WTC11 (cell line): Measurements from ENCODE around the gene SULT2B1. TPM values are rescaled to one million over a fixed set of nuclear protein-coding genes. Genes with fewer than 3 reads are reported as not detected.

Source experiments
- ATAC-seq: fragments of 200-7000 bp; cut with Tn5 transposase; 2 replicates; pipeline ENCODE4 v1.10.0; 2021; ENCODE audit warnings: mild to moderate bottlenecking, moderate library complexity
- CTCF ChIA-PET: fragments of 300-600 bp; sonication (Branson Sonifier 250); formaldehyde crosslinking; loops from one replicate; lab custom pipeline; 2021; ENCODE audit warnings: antibody characterized with exemption; lab: Charles Lee
- POLR2A ChIA-PET: fragments of 350-600 bp; sonication (Branson Sonifier 250); formaldehyde crosslinking; loops from one replicate; lab custom pipeline; 2021; ENCODE audit warnings: antibody characterized with exemption; lab: Charles Lee
- DNase-seq: peaks from one replicate; pipeline ENCODE4 v3.0.0; 2021; ENCODE audit warnings: low spot score
- H3K27ac Mint-ChIP-seq: 2 replicates; pipeline ENCODE4 v1.8.0; 2021; ENCODE audit warnings: mixed read lengths
- H3K27me3 Mint-ChIP-seq: 2 replicates; pipeline ENCODE4 v1.8.0; 2021; ENCODE audit warnings: low read depth, mild to moderate bottlenecking, moderate library complexity, mixed read lengths
- H3K36me3 Mint-ChIP-seq: 2 replicates; pipeline ENCODE4 v1.8.0; 2021; ENCODE audit warnings: mixed read lengths
- H3K4me1 Mint-ChIP-seq: 2 replicates; pipeline ENCODE4 v1.8.0; 2022; ENCODE audit warnings: mixed read lengths
- H3K4me3 Mint-ChIP-seq: 2 replicates; pipeline ENCODE4 v1.8.0; 2021; ENCODE audit warnings: mild to moderate bottlenecking, moderate library complexity, mixed read lengths
- H3K9me3 Mint-ChIP-seq: 2 replicates; pipeline ENCODE4 v1.8.0; 2021; ENCODE audit warnings: mixed read lengths
- CTCF ChIP-seq: fragments of 200-600 bp; IDR thresholded peaks from 2 replicates; pipeline ENCODE4 v1.8.0; 2022; ENCODE audit warnings: antibody characterized with exemption
- ESRRA ChIP-seq: sonication (generic); formaldehyde crosslinking; IDR thresholded peaks from 2 replicates; pipeline ENCODE4 v1.8.1; 2022; ENCODE audit warnings: mild to moderate bottlenecking, missing genetic modification reagents, borderline replicate concordance
- GABPB1 ChIP-seq: sonication (generic); formaldehyde crosslinking; IDR thresholded peaks from 2 replicates; pipeline ENCODE4 v1.8.1; 2023; ENCODE audit warnings: mild to moderate bottlenecking, missing genetic modification reagents
- HMGA2 ChIP-seq: fragments of 250-450 bp; sonication (Bioruptor Pico); IDR thresholded peaks from 2 replicates; pipeline ENCODE4 v1.4.0; 2021; ENCODE audit warnings: mild to moderate bottlenecking, moderate library complexity
- HMGXB4 ChIP-seq: sonication (generic); formaldehyde crosslinking; IDR thresholded peaks from 2 replicates; pipeline ENCODE4 v1.8.1; 2023; ENCODE audit warnings: mild to moderate bottlenecking, moderate library complexity, missing genetic modification reagents
- KAT7 ChIP-seq: sonication (generic); formaldehyde crosslinking; IDR thresholded peaks from 2 replicates; pipeline ENCODE4 v1.8.1; 2023; ENCODE audit warnings: missing genetic modification reagents, mild to moderate bottlenecking, borderline replicate concordance
- NR2C2 ChIP-seq: sonication (generic); formaldehyde crosslinking; IDR thresholded peaks from 2 replicates; pipeline ENCODE4 v1.8.0; 2022; ENCODE audit warnings: mild to moderate bottlenecking, missing genetic modification reagents
- NR3C1 ChIP-seq: sonication (generic); formaldehyde crosslinking; conservative IDR thresholded peaks from 2 replicates; pipeline ENCODE4 v1.8.1; 2023; ENCODE audit warnings: low read depth, mild to moderate bottlenecking, missing genetic modification reagents
- RELA ChIP-seq: sonication (generic); formaldehyde crosslinking; IDR thresholded peaks from 2 replicates; pipeline ENCODE4 v1.8.1; 2022; ENCODE audit warnings: missing genetic modification reagents, mild to moderate bottlenecking, borderline replicate concordance
- SP1 ChIP-seq: sonication (generic); formaldehyde crosslinking; conservative IDR thresholded peaks from 2 replicates; pipeline ENCODE4 v1.8.1; 2022; ENCODE audit warnings: missing genetic modification reagents
- STAT6 ChIP-seq: sonication (generic); formaldehyde crosslinking; conservative IDR thresholded peaks from 2 replicates; pipeline ENCODE4 v1.8.1; 2023; ENCODE audit warnings: mild to moderate bottlenecking, low read depth, missing genetic modification reagents, moderate library complexity
- TCF7 ChIP-seq: sonication (generic); formaldehyde crosslinking; IDR thresholded peaks from 2 replicates; pipeline ENCODE4 v1.8.0; 2022; ENCODE audit warnings: mild to moderate bottlenecking, low read depth, missing genetic modification reagents, moderate library complexity
- ZBTB43 ChIP-seq: sonication (generic); formaldehyde crosslinking; IDR thresholded peaks from 2 replicates; pipeline ENCODE4 v1.8.1; 2023; ENCODE audit warnings: mild to moderate bottlenecking, missing genetic modification reagents
- ZNF121 ChIP-seq: sonication (generic); formaldehyde crosslinking; IDR thresholded peaks from 2 replicates; pipeline ENCODE4 v1.8.0; 2023; ENCODE audit warnings: missing genetic modification reagents
- ZNF138 ChIP-seq: sonication (generic); formaldehyde crosslinking; conservative IDR thresholded peaks from 2 replicates; pipeline ENCODE4 v1.8.1; 2022; ENCODE audit warnings: mild to moderate bottlenecking, moderate library complexity, missing genetic modification reagents
- ZNF219 ChIP-seq: sonication (generic); formaldehyde crosslinking; IDR thresholded peaks from 2 replicates; pipeline ENCODE4 v1.8.0; 2023; ENCODE audit warnings: missing genetic modification reagents, mild to moderate bottlenecking, borderline replicate concordance
- ZNF317 ChIP-seq: sonication (generic); formaldehyde crosslinking; IDR thresholded peaks from 2 replicates; pipeline ENCODE4 v1.8.1; 2023; ENCODE audit warnings: low read depth, mild to moderate bottlenecking, moderate library complexity, missing genetic modification reagents, borderline replicate concordance
- total RNA-seq: library from RNA; stranded (reverse); gene quantifications from 3 replicates; pipeline ENCODE4 v1.2.3, GENCODE V29; 2021
- TF ChIP-seq, protein P1 (sequence below): sonication (generic); formaldehyde crosslinking; IDR thresholded peaks from 2 replicates; pipeline ENCODE4 v1.8.1; 2022; ENCODE audit warnings: mild to moderate bottlenecking, moderate library complexity, missing genetic modification reagents
- TF ChIP-seq, protein P2 (sequence below): fragments of 250-450 bp; sonication (Bioruptor Pico); IDR thresholded peaks from 2 replicates; pipeline ENCODE4 v1.8.0; 2021; ENCODE audit warnings: mild to moderate bottlenecking
- TF ChIP-seq, protein P3 (sequence below): fragments of 250-450 bp; sonication (Bioruptor Pico); IDR thresholded peaks from 2 replicates; pipeline ENCODE4 v1.9.0; 2021; ENCODE audit warnings: mild to moderate bottlenecking
- TF ChIP-seq, protein P4 (sequence below): sonication (generic); formaldehyde crosslinking; conservative IDR thresholded peaks from 2 replicates; pipeline ENCODE4 v1.8.1; 2022; ENCODE audit warnings: mild to moderate bottlenecking, missing genetic modification reagents

Gene SULT2B1
- total RNA-seq, 1 experiment from 2014 or later = 0.96 TPM

GRCh38 chr19:48524732-48525131 lies 27.2 kb upstream of the SULT2B1 start:
- no peak for TF ChIP-seq ZNF317 (CRISPR knock-in tag)
- TF ChIP-seq KAT7 = no peak
- TF ChIP-seq, protein P1, sequence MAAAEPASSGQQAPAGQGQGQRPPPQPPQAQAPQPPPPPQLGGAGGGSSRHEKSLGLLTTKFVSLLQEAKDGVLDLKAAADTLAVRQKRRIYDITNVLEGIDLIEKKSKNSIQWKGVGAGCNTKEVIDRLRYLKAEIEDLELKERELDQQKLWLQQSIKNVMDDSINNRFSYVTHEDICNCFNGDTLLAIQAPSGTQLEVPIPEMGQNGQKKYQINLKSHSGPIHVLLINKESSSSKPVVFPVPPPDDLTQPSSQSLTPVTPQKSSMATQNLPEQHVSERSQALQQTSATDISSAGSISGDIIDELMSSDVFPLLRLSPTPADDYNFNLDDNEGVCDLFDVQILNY (CRISPR knock-in tag) = no peak
- no peak for TF ChIP-seq TCF7 (CRISPR knock-in tag)
- no peak for TF ChIP-seq ZNF121 (CRISPR knock-in tag)
- TF ChIP-seq, all 79 proteins: peak for 0
- Mint-ChIP-seq H3K27ac (no peak overlapping the region), H3K36me3 (peaks cover 30% of the 10 kb centered on the region), H3K27me3 (peaks cover 16% of the 10 kb centered on the region), H3K4me3 (no peak overlapping the region), H3K4me1 (peaks cover 4% of the 10 kb centered on the region), H3K9me3 (peaks cover 44% of the 10 kb centered on the region)
- no peak for ATAC-seq
- CTCF ChIA-PET = no interaction called here
- no peak for DNase-seq
- POLR2A ChIA-PET = no interaction called here

GRCh38 chr19:48529156-48529555 lies 22.8 kb upstream of the SULT2B1 start:
- H3K36me3 Mint-ChIP-seq = peaks cover 30% of the 10 kb centered on the region
- ATAC-seq (no peak), DNase-seq (no peak)
- H3K9me3 Mint-ChIP-seq = peaks cover 40% of the 10 kb centered on the region
- ChIA-PET POLR2A (interaction anchor here (0.6 to 1.1 kb wide), 3 partner anchors 9 to 25 kb away, joined by 3 to 6 read pairs (median 3); no protein-coding TSS in a partner anchor), CTCF (interaction anchor here (1.4 to 2.4 kb wide), 3 partner anchors 24 to 59 kb away, joined by 4 to 5 read pairs (median 4); no protein-coding TSS in a partner anchor)
- peaks cover 12% of the 10 kb centered on the region for H3K27me3 Mint-ChIP-seq
- no peak overlapping the region for H3K27ac Mint-ChIP-seq
- TF ChIP-seq ESRRA (CRISPR knock-in tag) = no peak
- TF ChIP-seq ZNF138 (CRISPR knock-in tag) = no peak
- TF ChIP-seq, protein P2, sequence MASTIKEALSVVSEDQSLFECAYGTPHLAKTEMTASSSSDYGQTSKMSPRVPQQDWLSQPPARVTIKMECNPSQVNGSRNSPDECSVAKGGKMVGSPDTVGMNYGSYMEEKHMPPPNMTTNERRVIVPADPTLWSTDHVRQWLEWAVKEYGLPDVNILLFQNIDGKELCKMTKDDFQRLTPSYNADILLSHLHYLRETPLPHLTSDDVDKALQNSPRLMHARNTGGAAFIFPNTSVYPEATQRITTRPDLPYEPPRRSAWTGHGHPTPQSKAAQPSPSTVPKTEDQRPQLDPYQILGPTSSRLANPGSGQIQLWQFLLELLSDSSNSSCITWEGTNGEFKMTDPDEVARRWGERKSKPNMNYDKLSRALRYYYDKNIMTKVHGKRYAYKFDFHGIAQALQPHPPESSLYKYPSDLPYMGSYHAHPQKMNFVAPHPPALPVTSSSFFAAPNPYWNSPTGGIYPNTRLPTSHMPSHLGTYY (CRISPR knock-in tag) = no peak
- TF ChIP-seq, protein P3, sequence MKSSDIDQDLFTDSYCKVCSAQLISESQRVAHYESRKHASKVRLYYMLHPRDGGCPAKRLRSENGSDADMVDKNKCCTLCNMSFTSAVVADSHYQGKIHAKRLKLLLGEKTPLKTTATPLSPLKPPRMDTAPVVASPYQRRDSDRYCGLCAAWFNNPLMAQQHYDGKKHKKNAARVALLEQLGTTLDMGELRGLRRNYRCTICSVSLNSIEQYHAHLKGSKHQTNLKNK (CRISPR knock-in tag) = no peak
- no peak for TF ChIP-seq HMGXB4 (CRISPR knock-in tag)
- TF ChIP-seq GABPB1 (CRISPR knock-in tag) = no peak
- no peak for TF ChIP-seq SP1 (CRISPR knock-in tag)
- TF ChIP-seq HMGA2 (CRISPR knock-in tag) = no peak
- no peak for TF ChIP-seq RELA
- H3K4me3 Mint-ChIP-seq = no peak overlapping the region
- H3K4me1 Mint-ChIP-seq = peaks cover 6% of the 10 kb centered on the region

GRCh38 chr19:48530066-48530720 lies 21.8 kb upstream of the SULT2B1 start:
- Mint-ChIP-seq H3K4me3 (no peak overlapping the region), H3K9me3 (peaks cover 31% of the 10 kb centered on the region), H3K4me1 (peaks cover 6% of the 10 kb centered on the region), H3K27me3 (peaks cover 10% of the 10 kb centered on the region), H3K27ac (no peak overlapping the region), H3K36me3 (peaks cover 27% of the 10 kb centered on the region)
- CTCF ChIA-PET = interaction anchor here (0.6 to 2.4 kb wide), 6 partner anchors 10 to 59 kb away, joined by 3 to 5 read pairs (median 4); no protein-coding TSS in a partner anchor
- no peak for ATAC-seq
- DNase-seq = no peak
- POLR2A ChIA-PET = interaction anchor here (1.0 kb wide), 1 partner anchor 10 kb away, joined by 4 read pairs; no protein-coding TSS in a partner anchor
- TF ChIP-seq CTCF (no peak), STAT6 (CRISPR knock-in tag) (no peak), ZBTB43 (no peak), NR2C2 (CRISPR knock-in tag) (no peak), ZNF219 (CRISPR knock-in tag) (no peak), NR3C1 (CRISPR knock-in tag) (no peak)
- TF ChIP-seq, protein P4, sequence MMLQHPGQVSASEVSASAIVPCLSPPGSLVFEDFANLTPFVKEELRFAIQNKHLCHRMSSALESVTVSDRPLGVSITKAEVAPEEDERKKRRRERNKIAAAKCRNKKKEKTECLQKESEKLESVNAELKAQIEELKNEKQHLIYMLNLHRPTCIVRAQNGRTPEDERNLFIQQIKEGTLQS (CRISPR knock-in tag) = no peak
